A673 (cell line): ENCODE measurements around the gene ITPR3.

Experiments
- EZH2 ChIP-seq: fragments of 200-600 bp; sonication (generic); IDR thresholded peaks from 2 replicates; pipeline ENCODE4 v1.6.1; 2017; ENCODE audit warnings: borderline replicate concordance, low read depth, mild to moderate bottlenecking, mixed read lengths, antibody characterized with exemption, low read length; ENCODE audit not compliant: poor library complexity, severe bottlenecking
- TF ChIP-seq, protein P1 (sequence below): fragments of 300-800, 200-600 bp; sonication (generic); conservative IDR thresholded peaks from 2 replicates; pipeline ENCODE4 v1.5.1; 2017; ENCODE audit warnings: low read depth, mild to moderate bottlenecking, antibody characterized with exemption, low read length, moderate library complexity, mixed read lengths

- no peak for TF ChIP-seq EZH2
- TF ChIP-seq, protein P1, sequence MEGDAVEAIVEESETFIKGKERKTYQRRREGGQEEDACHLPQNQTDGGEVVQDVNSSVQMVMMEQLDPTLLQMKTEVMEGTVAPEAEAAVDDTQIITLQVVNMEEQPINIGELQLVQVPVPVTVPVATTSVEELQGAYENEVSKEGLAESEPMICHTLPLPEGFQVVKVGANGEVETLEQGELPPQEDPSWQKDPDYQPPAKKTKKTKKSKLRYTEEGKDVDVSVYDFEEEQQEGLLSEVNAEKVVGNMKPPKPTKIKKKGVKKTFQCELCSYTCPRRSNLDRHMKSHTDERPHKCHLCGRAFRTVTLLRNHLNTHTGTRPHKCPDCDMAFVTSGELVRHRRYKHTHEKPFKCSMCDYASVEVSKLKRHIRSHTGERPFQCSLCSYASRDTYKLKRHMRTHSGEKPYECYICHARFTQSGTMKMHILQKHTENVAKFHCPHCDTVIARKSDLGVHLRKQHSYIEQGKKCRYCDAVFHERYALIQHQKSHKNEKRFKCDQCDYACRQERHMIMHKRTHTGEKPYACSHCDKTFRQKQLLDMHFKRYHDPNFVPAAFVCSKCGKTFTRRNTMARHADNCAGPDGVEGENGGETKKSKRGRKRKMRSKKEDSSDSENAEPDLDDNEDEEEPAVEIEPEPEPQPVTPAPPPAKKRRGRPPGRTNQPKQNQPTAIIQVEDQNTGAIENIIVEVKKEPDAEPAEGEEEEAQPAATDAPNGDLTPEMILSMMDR = no peak
Measured at GRCh38 chr6:33728438-33728837, 107.3 kb downstream of the ITPR3 start.
